ENCODE measurements around the gene UMPS.
A peak's percentile ranks its signal among the peaks of the same experiment; 100 is the strongest.

UMPS gene

GRCh38 chr3:124767264-124767663, 37.0 kb downstream of the UMPS start:
- DNase-seq (ENCODE audit: low read depth), result no peak
- H3K4me3 ChIP-seq (replicated peaks; ENCODE audit: low read depth, low read length), result no peak overlapping the region
- TF ChIP-seq, protein P1, sequence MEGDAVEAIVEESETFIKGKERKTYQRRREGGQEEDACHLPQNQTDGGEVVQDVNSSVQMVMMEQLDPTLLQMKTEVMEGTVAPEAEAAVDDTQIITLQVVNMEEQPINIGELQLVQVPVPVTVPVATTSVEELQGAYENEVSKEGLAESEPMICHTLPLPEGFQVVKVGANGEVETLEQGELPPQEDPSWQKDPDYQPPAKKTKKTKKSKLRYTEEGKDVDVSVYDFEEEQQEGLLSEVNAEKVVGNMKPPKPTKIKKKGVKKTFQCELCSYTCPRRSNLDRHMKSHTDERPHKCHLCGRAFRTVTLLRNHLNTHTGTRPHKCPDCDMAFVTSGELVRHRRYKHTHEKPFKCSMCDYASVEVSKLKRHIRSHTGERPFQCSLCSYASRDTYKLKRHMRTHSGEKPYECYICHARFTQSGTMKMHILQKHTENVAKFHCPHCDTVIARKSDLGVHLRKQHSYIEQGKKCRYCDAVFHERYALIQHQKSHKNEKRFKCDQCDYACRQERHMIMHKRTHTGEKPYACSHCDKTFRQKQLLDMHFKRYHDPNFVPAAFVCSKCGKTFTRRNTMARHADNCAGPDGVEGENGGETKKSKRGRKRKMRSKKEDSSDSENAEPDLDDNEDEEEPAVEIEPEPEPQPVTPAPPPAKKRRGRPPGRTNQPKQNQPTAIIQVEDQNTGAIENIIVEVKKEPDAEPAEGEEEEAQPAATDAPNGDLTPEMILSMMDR (IDR thresholded peaks at IDR 0.05; ENCODE audit: low read length, missing control alignments), result no peak

- DNase-seq (ENCODE audit: low read depth), result no peak
- no peak overlapping the region for H3K4me3 ChIP-seq (replicated peaks; ENCODE audit: low read depth, low read length)
- TF ChIP-seq, protein P1 (IDR thresholded peaks at IDR 0.05; ENCODE audit: low read length, missing control alignments), result no peak
Measured at GRCh38 chr3:124767691-124768090, 37.4 kb downstream of the UMPS start.

- TF ChIP-seq, protein P1 (IDR thresholded peaks at IDR 0.05; ENCODE audit: low read length, missing control alignments), result peak; percentile 35
- peak; percentile 29 for DNase-seq (ENCODE audit: low read depth)
- no peak overlapping the region for H3K4me3 ChIP-seq (replicated peaks; ENCODE audit: low read depth, low read length)
Measured at GRCh38 chr3:124768812-124769211, 38.6 kb downstream of the UMPS start.

DNA sequence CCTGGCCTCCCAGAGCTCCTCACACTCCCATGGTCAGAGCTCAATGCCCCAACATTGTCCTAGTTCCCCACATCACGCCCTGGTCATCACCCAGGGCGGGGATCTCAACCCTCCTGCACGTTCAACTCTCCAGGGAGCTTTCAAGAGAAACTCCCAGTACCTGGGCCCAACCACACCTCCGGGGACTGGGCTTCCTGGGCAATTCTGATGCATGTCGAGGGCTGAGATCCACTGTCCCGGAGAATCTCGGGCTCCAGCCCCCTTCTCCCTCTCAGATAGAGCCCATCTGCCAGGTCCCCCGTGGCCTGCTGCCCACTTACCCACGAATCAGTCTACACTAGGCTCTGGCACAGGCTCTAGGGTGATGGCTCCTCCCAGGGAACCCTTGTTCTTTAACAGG, 39.2 kb downstream of the UMPS start:
- no peak for DNase-seq (ENCODE audit: low read depth)
- TF ChIP-seq, protein P1 (IDR thresholded peaks at IDR 0.05; ENCODE audit: low read length, missing control alignments), result no peak
- no peak overlapping the region for H3K4me3 ChIP-seq (replicated peaks; ENCODE audit: low read depth, low read length)

DNA sequence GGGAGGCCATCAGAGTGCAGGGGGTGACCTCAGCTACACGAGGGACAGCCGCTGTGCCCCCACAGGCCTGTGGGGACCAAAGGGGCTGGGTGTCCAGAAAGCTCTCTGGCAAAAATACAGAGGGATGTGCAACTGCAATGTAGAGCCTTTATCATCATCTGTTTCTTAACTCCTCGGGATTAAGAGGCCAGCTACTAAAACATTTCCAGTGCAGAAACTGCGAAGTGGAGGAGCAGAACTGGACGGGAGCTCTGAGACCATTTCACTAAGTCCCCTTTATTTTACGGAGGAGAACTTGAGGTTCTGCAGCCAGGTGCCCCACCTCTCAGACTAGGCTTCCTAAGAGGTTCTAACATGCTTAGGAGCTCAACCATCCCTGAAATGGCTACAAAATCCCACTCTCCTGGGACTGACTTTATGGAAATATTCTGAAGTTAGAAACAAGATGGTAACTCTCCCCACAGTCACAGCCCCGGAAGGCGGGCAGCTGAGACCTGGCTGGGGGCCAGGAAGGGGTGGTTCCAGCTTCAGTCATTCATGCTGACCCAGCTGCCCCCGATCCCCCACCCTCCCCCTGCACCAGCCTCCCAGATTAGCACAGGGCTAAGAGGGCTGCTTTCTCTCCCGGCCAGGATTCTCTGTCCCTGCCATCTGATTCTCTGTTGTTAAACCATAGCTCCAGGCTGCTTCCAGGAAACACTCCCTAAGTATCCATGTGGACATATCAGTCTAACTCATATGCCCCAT, 40.3 kb downstream of the UMPS start:
- TF ChIP-seq, protein P1 (IDR thresholded peaks at IDR 0.05; ENCODE audit: low read length, missing control alignments), result no peak
- H3K4me3 ChIP-seq (replicated peaks; ENCODE audit: low read depth, low read length), result no peak overlapping the region
- peak; percentile 34 for DNase-seq (ENCODE audit: low read depth)

GRCh38 chr3:124771083-124771445, 40.8 kb downstream of the UMPS start:
- H3K4me3 ChIP-seq (replicated peaks; ENCODE audit: low read depth, low read length), result no peak overlapping the region
- TF ChIP-seq, protein P1 (IDR thresholded peaks at IDR 0.05; ENCODE audit: low read length, missing control alignments), result no peak
- DNase-seq (ENCODE audit: low read depth), result no peak

Measured in fibroblast of pulmonary artery (primary cell).